ENCODE data around the gene ERCC4. TPM values are rescaled to one million over a fixed set of nuclear protein-coding genes. Genes with fewer than 3 reads are reported as not detected.

ERCC4 gene
- total RNA-seq, 2 donors from 2014 or later: 12.9 to 18.2 TPM

DNA sequence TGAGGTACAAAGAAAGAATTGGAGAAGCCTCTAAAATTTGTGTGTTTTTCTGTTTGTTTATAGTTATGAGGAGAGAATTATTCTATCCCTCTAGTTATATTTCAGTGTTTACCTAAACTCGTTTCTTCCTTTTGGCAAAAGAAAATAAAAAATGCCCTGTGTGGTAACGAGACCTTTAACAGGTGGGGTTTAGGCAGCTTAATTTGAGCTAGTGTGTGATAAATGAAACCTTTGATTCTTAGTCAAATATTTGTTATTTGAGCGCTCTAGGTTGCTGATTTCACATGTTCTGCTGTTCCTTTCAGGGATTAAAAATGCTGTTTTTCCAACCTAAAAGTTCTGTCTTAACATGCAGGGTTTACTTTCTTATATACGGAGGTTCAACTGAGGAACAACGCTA, 17.5 kb downstream of the ERCC4 start:
- H3K36me3 ChIP-seq (ENCODE audit: control insufficient read depth, insufficient read depth, low read length): peaks cover 45% of the 10 kb centered on the region
- H3K36me3 Mint-ChIP-seq (ENCODE audit: low read depth): peaks cover 42% of the 10 kb centered on the region
- H3K9ac ChIP-seq (ENCODE audit: extremely low read depth, low read length, poor library complexity, severe bottlenecking): no peak overlapping the region
- H3K27ac ChIP-seq (ENCODE audit: low read depth, low read length): no peak overlapping the region
- no peak overlapping the region for H3K4me3 ChIP-seq (ENCODE audit: low read length)
- no peak overlapping the region for H3K4me3 Mint-ChIP-seq
- H3K27me3 Mint-ChIP-seq (ENCODE audit: insufficient read depth): no peaks in the 10 kb centered on the region
- H3K27ac Mint-ChIP-seq: no peak overlapping the region
- H3K4me1 ChIP-seq (ENCODE audit: control insufficient read depth, insufficient read depth, low read length): peaks cover 3% of the 10 kb centered on the region
- TF ChIP-seq, protein P1, sequence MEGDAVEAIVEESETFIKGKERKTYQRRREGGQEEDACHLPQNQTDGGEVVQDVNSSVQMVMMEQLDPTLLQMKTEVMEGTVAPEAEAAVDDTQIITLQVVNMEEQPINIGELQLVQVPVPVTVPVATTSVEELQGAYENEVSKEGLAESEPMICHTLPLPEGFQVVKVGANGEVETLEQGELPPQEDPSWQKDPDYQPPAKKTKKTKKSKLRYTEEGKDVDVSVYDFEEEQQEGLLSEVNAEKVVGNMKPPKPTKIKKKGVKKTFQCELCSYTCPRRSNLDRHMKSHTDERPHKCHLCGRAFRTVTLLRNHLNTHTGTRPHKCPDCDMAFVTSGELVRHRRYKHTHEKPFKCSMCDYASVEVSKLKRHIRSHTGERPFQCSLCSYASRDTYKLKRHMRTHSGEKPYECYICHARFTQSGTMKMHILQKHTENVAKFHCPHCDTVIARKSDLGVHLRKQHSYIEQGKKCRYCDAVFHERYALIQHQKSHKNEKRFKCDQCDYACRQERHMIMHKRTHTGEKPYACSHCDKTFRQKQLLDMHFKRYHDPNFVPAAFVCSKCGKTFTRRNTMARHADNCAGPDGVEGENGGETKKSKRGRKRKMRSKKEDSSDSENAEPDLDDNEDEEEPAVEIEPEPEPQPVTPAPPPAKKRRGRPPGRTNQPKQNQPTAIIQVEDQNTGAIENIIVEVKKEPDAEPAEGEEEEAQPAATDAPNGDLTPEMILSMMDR (conservative IDR thresholded peaks at IDR 0.05): no peak
- H3K9me3 Mint-ChIP-seq: no peaks in the 10 kb centered on the region
- no peaks in the 10 kb centered on the region for H3K27me3 ChIP-seq (ENCODE audit: control insufficient read depth, insufficient read depth, low read length, poor library complexity, severe bottlenecking)
- H3K9me3 ChIP-seq (ENCODE audit: control insufficient read depth, low read length): peaks cover 19% of the 10 kb centered on the region
- 98 to 100% methylated on average over 3 to 5 of the region's 5 CpGs for WGBS, 2 experiments (ENCODE audit: insufficient coverage in 1 of 2, insufficient read length in 1 of 2)
- H3K4me1 Mint-ChIP-seq: peaks cover 22% of the 10 kb centered on the region
- no peak for DNase-seq

GRCh38 chr16:13938480-13938879, 18.5 kb downstream of the ERCC4 start:
- H3K27ac ChIP-seq (ENCODE audit: low read depth, low read length): no peak overlapping the region
- no peaks in the 10 kb centered on the region for H3K9me3 Mint-ChIP-seq
- TF ChIP-seq, protein P1 (conservative IDR thresholded peaks at IDR 0.05): no peak
- H3K4me1 Mint-ChIP-seq: peaks cover 22% of the 10 kb centered on the region
- no peak overlapping the region for H3K27ac Mint-ChIP-seq
- H3K4me3 ChIP-seq (ENCODE audit: low read length): no peak overlapping the region
- H3K4me3 Mint-ChIP-seq: no peak overlapping the region
- peaks cover 3% of the 10 kb centered on the region for H3K4me1 ChIP-seq (ENCODE audit: control insufficient read depth, insufficient read depth, low read length)
- DNase-seq: no peak
- WGBS, 2 experiments (ENCODE audit: insufficient coverage in 1 of 2, insufficient read length in 1 of 2): 91 to 96% methylated on average over 3 to 4 of the region's 4 CpGs
- peaks cover 19% of the 10 kb centered on the region for H3K9me3 ChIP-seq (ENCODE audit: control insufficient read depth, low read length)
- peaks cover 45% of the 10 kb centered on the region for H3K36me3 Mint-ChIP-seq (ENCODE audit: low read depth)
- H3K27me3 ChIP-seq (ENCODE audit: control insufficient read depth, insufficient read depth, low read length, poor library complexity, severe bottlenecking): no peaks in the 10 kb centered on the region
- peaks cover 45% of the 10 kb centered on the region for H3K36me3 ChIP-seq (ENCODE audit: control insufficient read depth, insufficient read depth, low read length)
- no peak overlapping the region for H3K9ac ChIP-seq (ENCODE audit: extremely low read depth, low read length, poor library complexity, severe bottlenecking)
- no peaks in the 10 kb centered on the region for H3K27me3 Mint-ChIP-seq (ENCODE audit: insufficient read depth)

DNA sequence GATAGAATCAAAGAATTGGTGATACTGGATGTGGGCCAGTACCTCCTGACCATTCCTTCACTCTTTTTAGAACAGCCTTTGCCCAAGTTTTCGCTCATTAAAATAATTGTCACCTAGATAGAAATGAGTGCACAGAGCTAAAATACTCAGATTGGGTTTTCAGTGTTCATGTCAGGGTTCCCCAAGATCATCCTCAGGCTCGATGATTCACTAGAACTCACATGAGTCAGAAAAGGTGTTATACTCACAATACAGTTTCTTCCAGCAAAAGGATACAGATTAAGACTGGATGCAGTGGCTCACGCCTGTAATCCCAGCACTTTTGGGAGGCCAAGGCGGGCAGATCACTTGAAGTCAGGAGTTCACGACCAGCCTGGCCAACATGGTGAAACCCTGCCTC, 19.9 kb downstream of the ERCC4 start:
- 89 to 94% methylated on average over 4 to 5 of the region's 5 CpGs for WGBS, 2 experiments (ENCODE audit: insufficient coverage in 1 of 2, insufficient read length in 1 of 2)
- Mint-ChIP-seq H3K4me3 (no peak overlapping the region), H3K27ac (no peak overlapping the region), H3K36me3 (ENCODE audit: low read depth) (peaks cover 42% of the 10 kb centered on the region), H3K9me3 (no peaks in the 10 kb centered on the region), H3K4me1 (peaks cover 22% of the 10 kb centered on the region), H3K27me3 (ENCODE audit: insufficient read depth) (no peaks in the 10 kb centered on the region)
- Histone ChIP-seq H3K4me3 (ENCODE audit: low read length) (no peak overlapping the region), H3K9ac (ENCODE audit: extremely low read depth, low read length, poor library complexity, severe bottlenecking) (no peak overlapping the region), H3K27me3 (ENCODE audit: control insufficient read depth, insufficient read depth, low read length, poor library complexity, severe bottlenecking) (no peaks in the 10 kb centered on the region), H3K9me3 (ENCODE audit: control insufficient read depth, low read length) (peaks cover 19% of the 10 kb centered on the region), H3K4me1 (ENCODE audit: control insufficient read depth, insufficient read depth, low read length) (peaks cover 3% of the 10 kb centered on the region), H3K36me3 (ENCODE audit: control insufficient read depth, insufficient read depth, low read length) (peaks cover 34% of the 10 kb centered on the region), H3K27ac (ENCODE audit: low read depth, low read length) (no peak overlapping the region)
- TF ChIP-seq, protein P1 (conservative IDR thresholded peaks at IDR 0.05): no peak
- DNase-seq: no peak
